ENCODE measurements around the gene CMIP.

CMIP gene

GRCh38 chr16:81431554-81432353, 12.9 kb upstream of the CMIP start:
- peak; percentile 92 to 93 for DNase-seq
- H3K4me2 ChIP-seq (ENCODE audit: low read length), result no peak overlapping the region
- H2BK12ac ChIP-seq (ENCODE audit: low read length), result no peak overlapping the region
- no peak overlapping the region for H3K4me3 ChIP-seq (ENCODE audit: low read depth, low read length)
- no CpG with 5 or more reads among the region's 23 CpGs for WGBS (ENCODE audit: extremely low coverage, insufficient coverage, insufficient read length)
- no peak overlapping the region for H3K23ac ChIP-seq (ENCODE audit: low read length)
- H2BK120ac ChIP-seq (ENCODE audit: insufficient read depth, low read length, poor library complexity), result no peak overlapping the region
- no peak overlapping the region for H4K91ac ChIP-seq (ENCODE audit: low read depth, low read length)
- no peaks in the 10 kb centered on the region for H3K79me2 ChIP-seq (ENCODE audit: control insufficient read depth, insufficient read depth, low read length, poor library complexity)
- H3K18ac ChIP-seq (ENCODE audit: low read length), result no peak overlapping the region
- H3K9me3 ChIP-seq (ENCODE audit: insufficient read depth, low read depth, low read length), result peaks cover 2% of the 10 kb centered on the region
- H2AK5ac ChIP-seq (ENCODE audit: low read length), result no peak overlapping the region
- no peak overlapping the region for H4K12ac ChIP-seq (ENCODE audit: low read depth, low read length)
- H3K9ac ChIP-seq (ENCODE audit: low read length), result no peak overlapping the region
- no peak overlapping the region for H2AFZ ChIP-seq (ENCODE audit: insufficient read depth, low read length, poor library complexity)
- no peak overlapping the region for H3K4ac ChIP-seq (ENCODE audit: low read depth, low read length)
- peaks cover 11 to 25% of the 10 kb centered on the region in 2 experiments for H3K4me1 ChIP-seq (ENCODE audit: control insufficient read depth in 1 of 2, insufficient read depth in 2 of 2, low read length in 2 of 2)
- H3K79me1 ChIP-seq (ENCODE audit: low read length), result peaks cover 10% of the 10 kb centered on the region
- no peaks in the 10 kb centered on the region for H3K27me3 ChIP-seq (ENCODE audit: insufficient read depth, low read length)
- no peak overlapping the region for H4K8ac ChIP-seq (ENCODE audit: low read depth, low read length)
- no peak overlapping the region for H3K14ac ChIP-seq (ENCODE audit: low read length)
- H3K27ac ChIP-seq (ENCODE audit: low read depth, low read length), result peak overlapping the region; percentile 5
- H2BK5ac ChIP-seq (ENCODE audit: low read depth, low read length, poor library complexity), result peak overlapping the region; percentile 27
- no peaks in the 10 kb centered on the region for H3K36me3 ChIP-seq (ENCODE audit: control insufficient read depth in 1 of 2, insufficient read depth in 2 of 2, low read length in 2 of 2)

GRCh38 chr16:81432937-81433557, 11.6 kb upstream of the CMIP start:
- H4K8ac ChIP-seq (ENCODE audit: low read depth, low read length), result no peak overlapping the region
- no peaks in the 10 kb centered on the region for H3K27me3 ChIP-seq (ENCODE audit: insufficient read depth, low read length)
- peak overlapping the region; percentile 43 for H3K4me3 ChIP-seq (ENCODE audit: low read depth, low read length)
- H2AK5ac ChIP-seq (ENCODE audit: low read length), result peak overlapping the region; percentile 85
- no peaks in the 10 kb centered on the region for H3K36me3 ChIP-seq (ENCODE audit: control insufficient read depth in 1 of 2, insufficient read depth in 2 of 2, low read length in 2 of 2)
- WGBS (ENCODE audit: extremely low coverage, insufficient coverage, insufficient read length), result no CpG with 5 or more reads among the region's 14 CpGs
- peaks cover 4% of the 10 kb centered on the region for H3K9me3 ChIP-seq (ENCODE audit: insufficient read depth, low read depth, low read length)
- no peak overlapping the region for H3K4me2 ChIP-seq (ENCODE audit: low read length)
- no peak overlapping the region for H3K4ac ChIP-seq (ENCODE audit: low read depth, low read length)
- H4K12ac ChIP-seq (ENCODE audit: low read depth, low read length), result no peak overlapping the region
- H3K79me2 ChIP-seq (ENCODE audit: control insufficient read depth, insufficient read depth, low read length, poor library complexity), result no peaks in the 10 kb centered on the region
- no peak overlapping the region for H3K27ac ChIP-seq (ENCODE audit: low read depth, low read length)
- H3K79me1 ChIP-seq (ENCODE audit: low read length), result peaks cover 10% of the 10 kb centered on the region
- H2BK12ac ChIP-seq (ENCODE audit: low read length), result peak overlapping the region; percentile 77
- H3K23ac ChIP-seq (ENCODE audit: low read length), result no peak overlapping the region
- H3K4me1 ChIP-seq (ENCODE audit: control insufficient read depth in 1 of 2, insufficient read depth in 2 of 2, low read length in 2 of 2), result peaks cover 11 to 25% of the 10 kb centered on the region in 2 experiments
- H4K91ac ChIP-seq (ENCODE audit: low read depth, low read length), result no peak overlapping the region
- H2BK120ac ChIP-seq (ENCODE audit: insufficient read depth, low read length, poor library complexity), result no peak overlapping the region
- peak in 1 of 2 donors; percentile 39 for DNase-seq
- H3K9ac ChIP-seq (ENCODE audit: low read length), result no peak overlapping the region
- H2AFZ ChIP-seq (ENCODE audit: insufficient read depth, low read length, poor library complexity), result no peak overlapping the region
- H2BK5ac ChIP-seq (ENCODE audit: low read depth, low read length, poor library complexity), result peak overlapping the region; percentile 39
- no peak overlapping the region for H3K14ac ChIP-seq (ENCODE audit: low read length)
- no peak overlapping the region for H3K18ac ChIP-seq (ENCODE audit: low read length)

- Histone ChIP-seq H3K4me1 (ENCODE audit: control insufficient read depth in 1 of 2, insufficient read depth in 2 of 2, low read length in 2 of 2) (peaks cover 7 to 20% of the 10 kb centered on the region in 2 experiments), H3K23ac (ENCODE audit: low read length) (no peak overlapping the region), H4K12ac (ENCODE audit: low read depth, low read length) (no peak overlapping the region), H3K9ac (ENCODE audit: low read length) (no peak overlapping the region), H3K36me3 (ENCODE audit: control insufficient read depth in 1 of 2, insufficient read depth in 2 of 2, low read length in 2 of 2) (no peaks in the 10 kb centered on the region), H2BK5ac (ENCODE audit: low read depth, low read length, poor library complexity) (no peak overlapping the region), H2BK12ac (ENCODE audit: low read length) (no peak overlapping the region), H3K4ac (ENCODE audit: low read depth, low read length) (no peak overlapping the region), H3K9me3 (ENCODE audit: insufficient read depth, low read depth, low read length) (peaks cover 4% of the 10 kb centered on the region), H4K91ac (ENCODE audit: low read depth, low read length) (no peak overlapping the region), H3K79me2 (ENCODE audit: control insufficient read depth, insufficient read depth, low read length, poor library complexity) (no peaks in the 10 kb centered on the region), H3K4me3 (ENCODE audit: low read depth, low read length) (no peak overlapping the region), H3K14ac (ENCODE audit: low read length) (no peak overlapping the region), H3K27ac (ENCODE audit: low read depth, low read length) (no peak overlapping the region), H3K4me2 (ENCODE audit: low read length) (no peak overlapping the region), H2BK120ac (ENCODE audit: insufficient read depth, low read length, poor library complexity) (no peak overlapping the region), H3K18ac (ENCODE audit: low read length) (no peak overlapping the region), H3K79me1 (ENCODE audit: low read length) (peaks cover 10% of the 10 kb centered on the region), H2AFZ (ENCODE audit: insufficient read depth, low read length, poor library complexity) (no peak overlapping the region), H4K8ac (ENCODE audit: low read depth, low read length) (no peak overlapping the region), H2AK5ac (ENCODE audit: low read length) (no peak overlapping the region), H3K27me3 (ENCODE audit: insufficient read depth, low read length) (no peaks in the 10 kb centered on the region)
- DNase-seq, result no peak
- WGBS (ENCODE audit: extremely low coverage, insufficient coverage, insufficient read length), result no CpG with 5 or more reads among the region's 3 CpGs
Observed at GRCh38 chr16:81435103-81435502, 9.5 kb upstream of the CMIP start.

DNA sequence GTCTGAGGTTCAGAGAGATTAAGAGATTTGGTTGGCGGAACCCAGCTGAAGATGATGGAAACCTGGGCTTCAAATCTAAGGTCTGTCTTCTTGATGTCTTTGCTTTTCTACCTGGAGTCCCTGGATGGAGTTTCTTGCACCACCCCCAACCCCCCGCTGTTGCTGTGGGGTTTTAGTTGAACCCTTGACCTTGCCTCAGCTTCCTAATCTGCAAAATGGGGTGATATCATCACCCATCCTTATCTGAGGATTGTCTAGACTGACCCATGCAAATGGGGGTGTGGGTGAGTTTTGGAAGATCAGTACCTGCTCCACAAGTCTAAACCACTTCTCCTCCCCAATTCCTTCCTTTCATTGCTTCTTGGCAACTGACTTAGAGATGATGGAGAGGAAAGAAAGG, 9.0 kb upstream of the CMIP start:
- Histone ChIP-seq H3K23ac (ENCODE audit: low read length) (no peak overlapping the region), H3K18ac (ENCODE audit: low read length) (no peak overlapping the region), H3K4me2 (ENCODE audit: low read length) (no peak overlapping the region), H3K27ac (ENCODE audit: low read depth, low read length) (no peak overlapping the region), H2BK5ac (ENCODE audit: low read depth, low read length, poor library complexity) (no peak overlapping the region), H3K79me2 (ENCODE audit: control insufficient read depth, insufficient read depth, low read length, poor library complexity) (no peaks in the 10 kb centered on the region), H3K9ac (ENCODE audit: low read length) (no peak overlapping the region), H3K4me3 (ENCODE audit: low read depth, low read length) (no peak overlapping the region), H3K27me3 (ENCODE audit: insufficient read depth, low read length) (no peaks in the 10 kb centered on the region), H4K8ac (ENCODE audit: low read depth, low read length) (no peak overlapping the region), H3K79me1 (ENCODE audit: low read length) (peaks cover 10% of the 10 kb centered on the region), H3K36me3 (ENCODE audit: control insufficient read depth in 1 of 2, insufficient read depth in 2 of 2, low read length in 2 of 2) (no peaks in the 10 kb centered on the region), H4K91ac (ENCODE audit: low read depth, low read length) (no peak overlapping the region), H3K4ac (ENCODE audit: low read depth, low read length) (no peak overlapping the region), H2BK12ac (ENCODE audit: low read length) (no peak overlapping the region), H4K12ac (ENCODE audit: low read depth, low read length) (no peak overlapping the region), H2BK120ac (ENCODE audit: insufficient read depth, low read length, poor library complexity) (no peak overlapping the region), H3K9me3 (ENCODE audit: insufficient read depth, low read depth, low read length) (peaks cover 4% of the 10 kb centered on the region), H2AK5ac (ENCODE audit: low read length) (no peak overlapping the region), H3K4me1 (ENCODE audit: control insufficient read depth in 1 of 2, insufficient read depth in 2 of 2, low read length in 2 of 2) (peaks cover 7 to 20% of the 10 kb centered on the region in 2 experiments), H2AFZ (ENCODE audit: insufficient read depth, low read length, poor library complexity) (no peak overlapping the region), H3K14ac (ENCODE audit: low read length) (no peak overlapping the region)
- no peak for DNase-seq
- no CpG with 5 or more reads among the region's 2 CpGs for WGBS (ENCODE audit: extremely low coverage, insufficient coverage, insufficient read length)

Data from trophoblast cell (in vitro differentiated cells and primary cell).